Smooth muscle cell of the coronary artery (primary cell): ENCODE results near the gene MAPK11. TPM values are rescaled to one million over a fixed set of nuclear protein-coding genes. Genes with fewer than 3 reads are reported as not detected.

Source experiments
- total RNA-seq: library from RNA; depleted of rRNA; stranded (reverse); fragments of >200 nt; gene quantifications from 2 replicates; pipeline ENCODE4 v1.2.3, GENCODE V29; 2014; ENCODE audit warnings: low replicate concordance

MAPK11 gene
- 4.1 and 4.3 TPM in 2 replicates for total RNA-seq

DNA sequence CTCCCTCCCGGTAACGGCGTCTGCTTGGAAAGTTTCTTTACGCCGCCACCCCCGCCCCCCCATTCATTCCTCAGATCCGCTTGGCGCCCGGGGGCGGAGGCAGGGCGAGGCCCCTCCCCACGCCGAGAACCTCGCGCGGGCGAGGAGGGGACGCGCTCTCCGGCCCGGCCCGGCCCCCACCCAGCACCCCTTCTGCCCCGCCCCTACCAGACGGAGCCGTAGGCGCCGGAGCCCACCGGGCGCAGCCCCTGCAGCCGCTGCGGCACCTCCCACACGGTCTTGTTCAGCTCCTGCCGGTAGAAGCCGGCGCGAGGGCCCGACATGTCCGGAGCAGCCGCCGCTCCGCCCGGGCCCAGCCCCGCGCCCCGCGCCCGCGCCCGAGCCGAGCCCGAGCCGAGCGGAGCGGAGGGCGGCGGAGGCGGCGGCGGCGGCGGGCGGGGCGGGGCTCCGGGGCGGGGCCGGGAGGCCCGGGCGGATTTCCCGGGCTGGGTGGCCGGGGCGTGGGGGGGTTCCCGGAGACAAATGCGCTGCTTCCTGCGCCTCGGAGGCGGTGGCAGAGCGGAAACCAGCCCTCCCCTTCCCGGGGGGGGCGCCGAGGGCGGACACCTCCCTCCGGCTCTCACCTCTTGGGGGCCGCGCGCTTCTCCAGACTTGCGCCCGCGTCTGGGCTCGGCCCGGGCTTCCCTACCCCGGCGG is at the start of gene MAPK11:
TSS of gene MAPK11 (minus strand) at position 411 of the 696 bp plus-strand sequence. CDS start at position 323, 88 bp downstream.

DNA sequence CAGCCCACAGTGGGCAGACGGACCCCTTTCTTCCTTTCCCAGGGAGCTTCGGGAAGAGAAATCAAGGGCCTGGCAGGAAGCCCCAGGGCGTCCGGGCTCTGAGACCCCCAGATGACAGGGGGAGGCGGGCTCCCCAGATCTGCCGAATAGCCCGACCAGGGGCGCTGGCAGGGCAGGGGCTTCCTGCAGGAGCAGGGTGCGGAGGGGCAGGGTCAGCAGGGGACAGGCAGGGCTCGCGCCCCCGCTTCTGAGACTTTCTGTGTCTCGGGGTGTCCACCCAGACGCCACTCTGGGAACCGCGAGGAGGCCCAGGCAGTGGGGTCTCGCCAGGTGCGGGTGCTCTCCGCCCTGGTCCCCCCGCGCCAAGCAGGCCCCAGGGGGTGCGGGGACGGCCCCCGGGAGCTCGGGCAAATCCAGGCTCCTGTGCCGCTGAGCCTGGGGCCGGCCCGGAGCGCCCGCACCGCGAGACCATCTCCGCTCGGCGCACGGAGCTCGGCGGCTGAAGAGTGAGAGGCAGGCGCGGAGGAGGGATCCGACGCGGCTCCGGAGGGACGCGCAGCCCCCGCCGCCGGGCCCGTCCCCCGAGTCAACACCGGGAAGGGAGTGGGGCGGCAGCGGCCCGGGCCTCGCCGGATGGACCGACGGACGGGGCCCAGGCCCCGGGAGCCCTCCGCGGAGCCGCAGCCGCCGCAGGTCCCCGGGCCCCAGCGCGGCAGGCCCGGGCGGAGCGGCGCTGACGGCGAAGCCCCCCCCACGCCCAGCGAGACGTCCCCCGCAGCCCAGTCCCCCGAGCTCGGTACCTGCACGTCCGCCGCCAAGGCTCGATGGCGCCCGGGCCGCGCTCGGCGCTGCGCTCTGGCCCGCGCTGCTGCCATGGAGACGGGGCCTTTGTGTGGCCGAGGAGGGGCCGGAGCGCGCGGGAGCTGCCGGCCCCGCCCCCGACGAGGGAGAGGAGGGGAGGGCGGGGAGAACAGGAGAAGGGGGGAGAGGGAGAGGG is 36.9 kb upstream of the MAPK11 start, which contains the start of gene PLXNB2:
TSS of gene PLXNB2 (minus strand) at position 894 of the 997 bp plus-strand sequence. CDS start 17,062 bp downstream, outside the sequence.

DNA sequence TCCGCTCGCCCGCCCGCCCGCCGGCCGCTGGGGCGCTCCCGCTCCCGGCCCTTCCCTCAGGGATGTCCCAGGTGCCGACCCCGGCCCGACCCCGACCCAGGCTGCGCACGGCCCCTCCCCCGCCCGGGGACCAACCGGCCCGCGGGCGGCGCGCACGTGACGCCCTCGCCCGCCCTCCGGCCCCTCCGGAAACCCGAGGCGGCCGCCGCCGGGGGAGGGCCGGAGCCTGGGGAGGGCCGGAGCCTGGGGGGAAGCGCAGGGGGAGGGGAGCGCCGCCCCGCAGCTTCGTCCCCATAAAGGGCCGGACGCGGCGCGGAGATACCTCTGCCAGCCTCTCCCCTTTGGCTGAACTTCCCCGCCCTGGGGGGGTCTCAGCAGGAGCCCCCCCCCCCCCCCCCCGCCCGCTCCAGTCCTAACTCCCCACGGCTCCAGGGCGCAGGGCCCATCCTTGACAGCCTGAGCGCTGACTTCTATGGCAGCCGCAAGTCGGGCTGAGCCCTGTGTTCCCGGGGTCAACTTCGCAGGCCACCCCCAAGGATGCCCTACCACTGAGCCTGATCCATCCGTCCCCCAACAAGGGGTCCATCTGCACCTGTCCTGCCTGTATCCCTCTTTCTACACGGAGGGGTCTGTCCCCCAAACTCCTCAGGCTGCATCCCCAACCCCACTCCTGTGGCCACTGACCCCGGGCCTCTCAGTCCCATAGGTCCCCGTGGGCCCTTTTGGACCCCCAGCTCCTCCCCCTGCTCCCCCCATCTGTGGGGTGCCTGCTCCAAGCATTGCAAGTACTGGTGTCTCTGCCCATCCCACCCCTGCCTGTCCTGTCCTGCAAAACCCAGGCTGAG is 8.3 kb downstream of the MAPK11 start, which contains the start of gene MAPK12:
TSS of gene MAPK12 (minus strand) at position 69 of the 845 bp plus-strand sequence. CDS start 174 bp downstream, outside the sequence.

DNA sequence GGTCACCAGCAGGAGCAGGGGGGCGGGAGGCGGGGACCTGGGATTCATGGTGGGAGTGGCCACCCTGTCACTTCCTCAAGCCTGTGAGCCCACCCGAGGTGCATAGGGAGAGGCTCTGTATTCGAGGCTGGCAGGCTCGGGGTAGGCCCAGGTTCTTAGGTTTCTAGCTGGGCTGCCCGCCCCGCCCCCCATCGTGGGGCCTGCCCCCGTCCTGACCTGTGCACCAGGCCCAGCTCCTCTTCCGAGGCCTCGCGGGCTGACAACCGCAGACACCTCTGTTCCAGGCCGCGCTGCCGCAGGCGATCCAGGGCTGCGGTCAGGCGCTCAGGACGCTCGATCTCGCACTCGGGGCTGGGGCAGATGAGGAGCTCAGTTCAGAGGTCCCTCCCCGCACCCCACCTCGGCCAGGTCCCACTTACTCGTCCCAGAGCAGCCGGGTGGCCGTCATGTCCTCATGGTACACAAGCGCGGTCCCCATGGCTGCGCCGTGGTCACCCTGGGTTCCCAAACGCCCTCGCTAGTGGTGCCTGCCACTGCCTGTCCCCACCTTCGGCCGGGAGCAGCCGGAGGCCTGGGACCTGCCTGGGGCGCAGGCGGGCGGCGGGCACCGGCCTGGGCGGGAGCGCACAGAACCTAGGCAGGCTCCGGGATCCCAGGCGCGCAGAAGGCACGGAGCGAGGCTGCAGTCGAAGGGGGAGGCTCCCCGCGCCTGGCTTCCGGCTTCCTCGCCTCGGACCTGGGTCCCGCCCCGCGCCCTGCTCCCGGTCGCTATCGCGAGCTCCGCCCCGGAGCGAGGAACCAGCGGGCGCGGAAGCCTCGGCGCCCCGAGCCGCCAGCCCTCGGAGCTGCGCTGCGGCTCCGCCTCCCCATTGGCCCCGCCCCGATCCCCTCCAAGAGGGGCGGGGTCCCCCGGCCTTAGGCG is 19.4 kb downstream of the MAPK11 start, which contains the start of gene HDAC10:
TSS of gene HDAC10 (minus strand) at position 711 of the 922 bp plus-strand sequence. CDS start at position 478, 233 bp downstream.

DNA sequence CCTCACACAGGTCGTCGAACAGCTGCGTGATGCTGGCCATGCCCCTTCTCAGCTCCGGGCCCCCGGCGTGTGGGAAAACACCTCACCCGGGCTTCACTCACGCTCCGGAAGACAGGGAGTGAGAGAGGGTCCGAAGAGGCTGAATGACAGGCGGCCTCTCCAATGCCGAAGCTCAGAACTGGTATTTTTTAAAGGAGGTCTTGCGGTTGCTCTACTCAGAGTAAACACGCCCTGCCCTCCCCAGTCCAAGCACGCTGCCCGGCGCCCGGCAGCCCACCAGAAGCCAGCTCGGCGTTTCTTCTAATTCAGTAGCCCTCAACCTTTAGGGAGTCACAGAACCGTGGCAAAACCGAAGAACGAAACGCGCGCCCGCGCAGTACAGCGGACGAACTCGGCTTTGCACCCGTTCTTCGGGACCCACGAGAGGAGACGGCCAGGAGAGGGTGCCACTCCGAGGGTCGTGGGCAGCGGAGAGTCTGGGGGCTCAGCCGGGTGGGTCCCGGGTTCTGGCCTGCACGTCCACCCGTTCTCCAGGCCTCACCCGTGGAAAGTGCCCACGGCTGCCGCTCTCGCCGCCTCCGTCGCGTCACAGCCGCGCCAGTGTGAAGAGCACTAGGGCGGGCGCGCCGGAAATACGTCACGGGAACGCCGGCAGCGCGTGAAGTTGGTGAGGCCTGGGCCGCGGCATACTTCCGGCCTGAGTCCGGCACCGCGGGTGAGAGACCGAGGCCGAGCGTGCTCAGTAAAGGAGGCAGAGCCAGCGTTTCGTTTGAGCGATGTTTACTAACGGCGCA is 25.6 kb downstream of the MAPK11 start, which contains the start of gene TUBGCP6:
TSS of gene TUBGCP6 (minus strand) at position 604 of the 794 bp plus-strand sequence. CDS start at position 40, 564 bp downstream.

Other genes with a start within 250 kb of the MAPK11 start
- gene TTLL8, start 212.1 kb downstream of the MAPK11 start, total RNA-seq: not detected in 2 replicates
- under 0.01 and 1.9 TPM in 2 replicates for gene MLC1, start 185.0 kb downstream of the MAPK11 start, total RNA-seq
- 0.23 and 16.9 TPM in 2 replicates for gene MOV10L1, start 180.4 kb downstream of the MAPK11 start, total RNA-seq
- 0.35 and 0.98 TPM in 2 replicates for gene PANX2, start 99.6 kb downstream of the MAPK11 start, total RNA-seq
- 20.2 and 25.0 TPM in 2 replicates for gene TRABD, start 84.5 kb downstream of the MAPK11 start, total RNA-seq
- gene SELENOO, start 69.4 kb downstream of the MAPK11 start, total RNA-seq: 20.4 and 24.7 TPM in 2 replicates
- gene TUBGCP6, start 25.4 kb downstream of the MAPK11 start, total RNA-seq: 18.7 and 34.5 TPM in 2 replicates
- 11.8 and 30.0 TPM in 2 replicates for gene HDAC10, start 19.1 kb downstream of the MAPK11 start, total RNA-seq
- 20.9 and 39.5 TPM in 2 replicates for gene MAPK12, start 8.7 kb downstream of the MAPK11 start, total RNA-seq
- 133 and 226 TPM in 2 replicates for gene PLXNB2, start 37.3 kb upstream of the MAPK11 start, total RNA-seq
- 1.1 and 1.3 TPM in 2 replicates for gene DENND6B, start 56.6 kb upstream of the MAPK11 start, total RNA-seq
- gene PPP6R2, start 72.9 kb upstream of the MAPK11 start, total RNA-seq: 42.1 and 74.9 TPM in 2 replicates
- gene SBF1, start 204.7 kb upstream of the MAPK11 start, total RNA-seq: 50.8 and 109 TPM in 2 replicates
- 1.2 and 1.6 TPM in 2 replicates for gene ADM2, start 211.2 kb upstream of the MAPK11 start, total RNA-seq
- gene MIOX, start 216.5 kb upstream of the MAPK11 start, total RNA-seq: not detected in 2 replicates
- 17.3 and 23.0 TPM in 2 replicates for gene LMF2, start 237.3 kb upstream of the MAPK11 start, total RNA-seq
- 14.6 and 24.6 TPM in 2 replicates for gene NCAPH2, start 237.8 kb upstream of the MAPK11 start, total RNA-seq